HCEC 1CT (cell line): Measurements from ENCODE around the gene PIK3CB.
"Not testable (repeated sequence)": the region's sequence is repeated elsewhere in the genome, so short reads cannot be mapped to it uniquely, and the experiment has no call there.

Source experiments
- DNase-seq: peaks from one replicate; pipeline ENCODE4 v3.0.0-alpha.2; 2017

Gene PIK3CB

DNA sequence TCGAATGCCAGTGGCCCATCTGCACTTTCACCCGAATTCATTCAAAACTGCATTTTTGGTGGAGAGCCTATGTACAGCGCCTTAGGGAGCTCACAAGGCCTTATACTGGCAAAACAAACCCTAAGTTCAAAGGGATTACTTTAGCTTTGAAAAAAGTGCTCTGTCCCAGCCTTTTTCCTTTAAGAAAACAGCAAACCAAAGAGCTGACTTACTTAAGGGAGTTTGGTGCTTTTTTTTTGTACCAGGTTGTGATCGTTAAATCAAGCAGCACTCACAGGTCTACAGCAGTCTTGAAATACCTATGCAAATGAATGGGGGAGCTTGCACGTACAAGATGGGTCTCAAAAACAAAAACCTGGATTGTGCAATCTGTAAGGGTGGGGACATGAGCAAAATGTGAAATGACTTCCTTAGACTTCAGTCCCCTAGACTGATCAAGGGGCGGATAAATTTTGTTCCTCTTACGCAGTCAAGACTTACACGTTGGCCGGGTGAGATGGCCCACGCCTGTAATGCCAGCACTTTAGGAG, 11.6 kb upstream of the PIK3CB start:
- DNase-seq = no peak

DNA sequence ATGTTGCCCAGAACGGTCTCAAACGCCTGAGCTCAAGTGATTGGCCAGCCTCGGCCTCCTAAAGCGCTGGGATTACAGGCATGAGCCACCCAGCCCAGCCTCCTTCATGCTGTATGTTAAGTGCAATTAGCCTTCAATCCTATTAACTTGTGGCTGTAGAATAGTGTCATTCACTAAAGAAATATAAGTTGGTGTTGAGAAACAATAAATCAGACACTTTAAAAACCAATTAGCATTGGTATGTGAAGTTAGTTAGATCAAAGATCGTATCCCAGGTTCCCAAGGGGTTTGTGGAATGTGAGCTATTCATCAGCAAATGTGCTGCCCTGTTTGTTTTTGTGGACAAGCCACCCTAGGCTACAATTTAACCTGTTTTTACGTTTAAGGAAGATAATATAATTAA, 11.0 kb upstream of the PIK3CB start:
- DNase-seq = no peak

DNA sequence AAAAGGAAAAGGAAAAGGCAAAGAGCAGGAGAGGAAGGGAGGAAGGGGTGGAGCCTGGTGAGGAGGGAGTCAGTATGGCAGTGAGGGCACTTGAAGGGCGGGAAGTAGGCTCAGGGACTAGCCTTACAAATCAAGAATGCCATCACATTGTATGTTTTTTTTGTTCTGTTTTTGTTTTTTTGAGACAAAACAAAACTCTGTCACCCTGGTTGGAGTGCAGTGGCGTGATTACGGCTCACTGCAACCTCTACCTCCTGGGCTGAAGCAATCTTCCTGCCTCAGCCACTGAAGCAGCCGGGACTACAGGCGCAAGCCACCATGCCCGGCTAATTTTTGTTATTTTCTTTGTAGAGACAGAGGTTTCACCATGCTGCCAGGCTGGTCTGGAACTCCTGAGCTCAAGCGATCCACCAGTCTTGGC, 10.5 kb upstream of the PIK3CB start:
- DNase-seq = no peak

DNA sequence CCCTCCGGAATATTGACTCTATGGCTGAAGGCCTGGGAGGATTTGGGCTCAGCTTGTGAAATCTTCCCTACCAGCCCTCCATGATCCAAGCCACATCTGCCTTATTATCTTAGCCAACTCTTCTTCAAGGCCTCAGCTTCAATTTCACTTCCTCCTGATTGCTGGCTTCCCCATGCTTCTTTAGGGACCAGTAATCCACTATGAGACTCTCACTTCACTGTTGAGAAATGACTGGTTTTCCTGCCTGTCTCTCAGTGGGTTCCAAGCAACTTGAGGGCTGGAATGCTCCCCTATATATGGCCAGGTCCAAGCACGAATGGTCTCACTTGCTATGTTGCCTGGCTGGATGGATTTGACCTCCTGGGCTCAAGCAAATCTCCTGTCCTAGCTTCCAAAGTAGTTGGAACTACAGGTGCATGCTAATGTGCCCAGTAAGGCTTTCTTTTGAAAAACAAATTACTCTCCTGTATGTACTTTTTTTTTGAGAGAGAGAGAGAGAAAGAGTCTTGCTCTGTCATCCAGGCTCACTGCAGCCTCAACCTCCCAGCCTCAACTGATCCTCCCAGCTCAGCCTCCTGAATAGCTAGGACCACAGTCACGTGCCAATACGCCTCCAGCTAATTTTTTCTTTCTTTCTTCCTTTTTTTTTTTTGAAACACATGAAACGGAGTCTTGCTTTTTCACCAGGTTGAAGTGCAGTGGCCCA, 7.9 kb upstream of the PIK3CB start:
- DNase-seq = no peak

DNA sequence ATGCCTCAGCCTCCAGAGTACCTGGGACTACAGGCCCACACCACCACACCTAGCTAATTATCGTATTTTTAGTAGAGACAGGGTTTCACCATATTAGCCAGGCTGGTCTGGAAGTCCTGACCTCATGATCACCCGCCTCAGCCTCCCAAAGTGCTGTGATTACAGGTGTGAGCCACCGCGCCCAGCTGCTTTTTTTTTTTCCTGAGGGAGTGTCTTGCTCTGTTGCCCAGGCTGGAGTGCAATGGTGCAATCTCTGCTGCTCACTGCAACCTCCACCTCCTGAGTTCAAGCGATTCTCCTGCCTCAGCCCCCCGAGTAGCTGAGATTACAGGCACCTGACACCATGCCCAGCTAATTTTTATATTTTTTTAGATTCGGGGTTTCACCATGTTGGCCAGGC, 3.7 kb upstream of the PIK3CB start:
- not testable (repeated sequence) for DNase-seq

DNA sequence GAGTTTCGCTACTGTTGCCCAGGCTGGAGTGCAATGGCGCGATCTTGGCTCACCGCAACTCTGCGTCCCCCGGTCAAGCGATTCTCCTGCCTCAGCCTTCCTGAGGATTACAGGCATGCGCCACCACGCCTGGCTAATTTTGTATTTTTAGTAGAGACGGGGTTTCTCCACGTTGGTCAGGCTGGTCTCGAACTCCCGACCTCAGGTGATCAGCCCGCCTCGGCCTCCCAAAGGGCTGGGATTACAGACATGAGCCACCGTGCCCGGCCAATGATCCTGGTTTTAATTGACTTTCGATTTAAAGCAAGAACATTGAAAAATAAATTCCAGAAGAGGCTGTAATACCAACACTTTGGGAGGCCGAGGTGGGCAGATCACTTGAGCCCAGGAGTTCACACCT, 1.1 kb upstream of the PIK3CB start:
- DNase-seq = not testable (repeated sequence)

DNA sequence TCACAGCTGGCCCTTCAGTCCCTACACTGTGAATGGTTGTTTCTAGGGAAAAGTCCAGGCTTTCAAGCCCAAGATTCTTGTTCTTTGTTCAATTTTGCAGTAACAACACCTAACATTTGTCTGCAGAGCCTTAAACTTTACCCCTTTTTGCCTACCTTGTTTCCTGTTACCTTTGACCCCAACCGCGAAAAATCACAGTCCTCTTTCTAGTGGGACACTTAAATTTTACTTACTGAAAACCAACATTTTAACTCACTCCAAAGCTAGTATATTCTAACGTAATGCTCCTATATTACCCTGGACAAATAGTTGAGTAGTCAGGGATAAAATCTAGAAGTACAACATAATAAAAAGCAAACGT, 649 bp upstream of the PIK3CB start:
- DNase-seq = no peak

DNA sequence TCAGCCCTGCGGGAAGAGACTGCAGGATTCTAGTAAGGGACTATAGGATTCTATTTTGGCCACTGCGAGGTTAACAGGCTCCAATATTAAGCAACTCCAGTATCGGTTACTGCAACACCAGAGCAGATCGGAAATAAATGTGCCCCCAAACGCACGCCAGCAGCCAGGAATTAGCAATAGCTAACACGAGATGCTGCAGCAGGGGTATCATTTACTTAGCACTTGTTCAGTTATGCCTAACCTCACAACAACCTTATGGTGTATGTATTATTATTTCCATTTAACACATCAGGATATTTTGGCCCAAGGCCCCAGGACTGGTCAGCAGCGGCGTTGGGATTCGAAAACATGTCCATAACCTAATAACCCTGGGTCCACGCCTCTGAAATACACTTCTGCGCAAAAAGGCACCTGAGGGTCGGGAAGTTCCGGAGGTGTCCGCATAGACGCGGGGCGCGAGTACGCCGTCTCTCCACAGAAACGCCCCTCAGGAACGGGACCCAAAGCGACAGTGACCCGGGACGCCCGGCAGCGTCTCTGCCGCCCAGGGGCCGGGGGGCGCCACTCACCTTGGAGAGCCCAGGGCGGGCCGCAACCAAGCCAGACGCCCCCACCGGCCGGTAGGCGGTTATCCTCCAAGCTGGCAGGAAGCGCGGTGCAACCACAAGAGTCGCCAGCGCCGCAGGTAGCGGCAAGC, 681 bp downstream of the PIK3CB start:
- peak; percentile 18 for DNase-seq

DNA sequence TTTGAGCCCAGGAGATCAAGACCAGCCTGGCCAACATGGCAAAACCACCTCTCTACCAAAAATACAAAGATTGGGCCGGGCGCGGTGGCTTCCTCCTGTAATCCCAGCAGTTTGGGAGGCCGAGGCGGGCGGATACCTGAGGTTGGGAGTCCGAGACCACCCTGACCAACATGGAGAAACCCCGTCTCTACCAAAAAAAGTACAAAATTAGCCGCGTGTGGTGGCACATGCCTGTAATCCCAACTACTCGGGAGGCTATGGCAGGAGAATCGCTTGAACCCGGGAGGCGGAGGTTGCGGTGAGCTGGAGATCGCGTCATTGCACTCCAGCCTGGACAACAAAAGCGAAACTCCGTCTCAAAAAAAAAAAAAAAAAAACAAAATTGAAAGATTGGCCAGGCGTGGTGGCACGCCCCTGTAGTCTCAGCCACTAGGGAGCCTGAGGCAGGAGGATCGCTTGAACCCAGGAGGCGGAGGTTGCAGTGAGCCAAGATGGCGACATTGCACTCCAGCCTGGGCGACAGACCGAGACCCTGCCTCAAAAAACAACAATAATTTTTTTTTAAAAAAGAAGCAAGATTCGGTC, 2.2 kb downstream of the PIK3CB start:
- not testable (repeated sequence) for DNase-seq

DNA sequence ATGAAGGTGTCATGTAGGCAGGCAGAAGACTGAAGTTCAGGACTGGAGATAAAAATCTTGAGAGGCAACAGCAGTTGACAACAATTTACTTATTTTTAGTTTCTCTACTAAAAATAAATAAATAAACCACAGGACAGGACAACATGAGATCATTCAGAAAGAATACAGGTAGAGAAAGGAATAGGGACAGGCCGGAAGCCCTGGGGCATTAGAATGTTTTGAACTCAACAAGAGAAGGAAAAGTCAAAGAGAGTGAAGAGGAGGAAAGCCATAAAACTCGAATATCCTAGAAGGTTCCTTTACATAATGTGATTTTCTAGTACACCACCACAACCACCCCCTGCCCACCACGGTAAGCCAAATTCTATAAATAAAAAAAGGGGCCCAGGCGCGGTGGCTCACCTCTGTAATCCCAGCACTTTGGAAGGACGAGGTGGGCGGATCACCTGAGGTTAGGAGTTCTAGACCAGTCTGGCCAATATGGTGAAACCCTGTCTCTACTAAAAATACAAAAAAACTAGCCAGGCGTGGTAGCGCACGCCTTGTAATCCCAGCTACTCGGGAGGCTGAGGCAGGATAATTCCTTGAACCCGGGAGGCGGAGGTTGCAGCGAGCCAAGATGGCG, 4.7 kb downstream of the PIK3CB start:
- no peak for DNase-seq

DNA sequence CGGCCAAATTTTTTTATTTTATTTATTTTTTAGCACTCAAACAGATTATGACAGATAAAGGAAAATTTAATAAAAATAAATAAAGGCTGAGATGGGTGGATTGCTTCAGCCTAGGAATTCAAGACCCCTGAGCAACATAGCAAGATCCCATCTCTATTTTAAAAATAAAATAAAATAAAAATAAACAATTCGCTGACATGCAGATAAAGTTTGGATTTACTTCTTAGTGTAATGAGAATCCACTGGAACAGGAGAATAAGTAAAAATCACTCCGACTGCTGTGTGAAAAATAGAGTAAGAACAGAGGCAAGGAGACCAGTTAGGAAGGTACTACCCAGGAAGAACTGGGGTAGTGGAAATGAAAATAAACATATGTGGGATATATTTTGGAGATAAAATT, 5.6 kb downstream of the PIK3CB start:
- DNase-seq = no peak

DNA sequence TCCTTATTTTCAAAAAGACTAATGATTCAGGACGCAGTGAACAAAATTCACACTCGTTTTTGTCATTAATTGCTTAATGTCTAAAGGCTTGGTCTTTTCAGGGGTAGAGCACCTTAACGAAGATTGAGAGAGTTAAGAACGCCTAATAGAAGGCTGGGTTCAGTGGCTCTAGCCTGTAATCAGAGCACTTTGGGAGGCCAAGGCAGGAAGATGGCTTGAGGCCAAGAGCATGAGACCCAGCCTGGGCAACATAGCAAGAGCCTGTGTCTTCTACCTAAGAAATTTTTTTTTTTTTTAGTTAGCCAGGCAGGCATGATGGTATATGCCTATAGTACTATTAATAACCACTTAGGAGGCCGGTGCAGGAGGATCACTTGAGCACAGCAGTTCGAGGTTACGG, 7.5 kb downstream of the PIK3CB start:
- no peak for DNase-seq

DNA sequence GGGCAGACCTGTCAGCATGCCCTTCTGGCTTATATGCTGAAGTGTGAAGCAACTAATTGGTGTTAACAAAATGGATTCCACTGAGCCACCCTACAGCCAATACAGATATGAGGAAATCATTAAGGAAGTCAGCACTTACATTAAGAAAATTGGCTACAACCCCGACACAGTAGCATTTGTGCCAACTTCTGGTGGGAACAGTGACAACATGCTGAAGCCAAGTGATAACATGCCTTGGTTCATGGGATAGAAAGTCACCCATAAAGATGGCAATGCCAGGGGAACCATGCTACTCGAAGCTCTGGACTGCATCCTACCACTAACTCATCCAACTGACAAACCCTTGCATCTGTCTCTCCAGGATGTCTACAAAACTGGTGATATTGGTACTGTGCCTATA, 9.4 kb downstream of the PIK3CB start:
- DNase-seq = no peak

DNA sequence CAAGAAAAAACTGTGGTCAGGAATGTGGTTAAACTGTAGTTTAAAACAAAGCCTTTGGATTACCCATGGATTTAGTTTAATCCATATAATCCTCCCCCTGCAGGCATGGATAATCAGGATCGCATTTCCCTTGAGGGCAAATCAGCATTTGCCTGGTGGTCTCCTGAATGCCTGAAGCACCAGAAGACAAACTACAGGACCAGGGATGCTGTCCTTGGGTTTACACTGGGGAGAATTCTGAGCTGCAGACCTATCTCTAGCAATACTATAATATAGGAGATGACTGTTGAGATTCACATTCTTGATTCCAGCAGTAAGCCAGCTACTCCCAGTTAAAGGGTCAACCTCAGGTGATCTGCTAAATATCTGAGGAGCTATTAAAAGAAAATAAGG, 10.6 kb downstream of the PIK3CB start:
- no peak for DNase-seq

DNA sequence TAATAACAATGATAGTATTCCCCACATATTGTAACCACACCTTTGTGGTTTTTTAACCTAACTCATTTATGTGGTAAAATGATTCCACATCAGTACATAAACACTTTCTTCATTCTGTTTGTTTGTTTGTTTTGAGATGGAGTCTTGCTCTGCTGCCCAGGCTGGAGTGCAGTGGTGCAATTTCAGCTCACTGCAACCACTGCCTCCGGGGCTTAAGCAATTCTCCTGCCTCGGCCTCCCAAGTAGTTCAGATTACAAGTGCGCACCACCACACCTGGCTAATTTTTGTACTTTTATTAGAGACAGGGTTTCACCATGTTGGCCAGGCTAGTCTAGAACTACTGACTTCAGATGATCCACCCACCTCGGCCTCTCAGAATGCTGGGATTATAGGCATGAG, 14.3 kb downstream of the PIK3CB start:
- not testable (repeated sequence) for DNase-seq

DNA sequence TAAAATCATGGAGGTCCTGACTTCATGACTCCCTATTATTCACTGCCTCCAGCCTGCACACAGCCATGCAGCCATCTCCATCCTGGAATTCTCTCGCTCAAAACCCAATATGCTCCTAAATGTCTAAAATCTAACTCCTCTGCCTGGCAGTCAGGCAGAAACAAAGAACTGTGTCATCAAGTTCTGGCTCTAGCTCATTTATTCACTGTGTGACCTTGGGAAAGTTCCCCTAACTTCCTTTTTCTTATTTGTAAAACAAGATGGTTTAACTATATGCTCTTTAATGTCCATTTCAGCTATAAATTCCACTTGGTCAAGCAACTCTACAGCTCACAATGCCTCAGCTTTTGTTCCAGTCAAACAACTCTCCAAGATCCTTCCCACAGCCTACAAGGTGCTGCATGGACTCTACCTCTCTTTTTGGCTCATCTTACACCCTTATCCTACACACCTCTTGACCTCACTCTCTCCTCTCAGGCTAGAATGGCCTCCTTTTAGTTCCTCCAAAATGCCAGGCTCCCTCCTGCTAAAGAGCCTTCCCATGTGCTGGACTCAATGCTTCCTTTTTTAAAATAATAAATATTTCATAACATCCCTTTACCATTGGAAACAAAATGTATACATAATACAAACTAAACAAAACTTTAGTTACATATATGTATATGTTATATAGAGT, 16.4 kb downstream of the PIK3CB start:
- DNase-seq = no peak

DNA sequence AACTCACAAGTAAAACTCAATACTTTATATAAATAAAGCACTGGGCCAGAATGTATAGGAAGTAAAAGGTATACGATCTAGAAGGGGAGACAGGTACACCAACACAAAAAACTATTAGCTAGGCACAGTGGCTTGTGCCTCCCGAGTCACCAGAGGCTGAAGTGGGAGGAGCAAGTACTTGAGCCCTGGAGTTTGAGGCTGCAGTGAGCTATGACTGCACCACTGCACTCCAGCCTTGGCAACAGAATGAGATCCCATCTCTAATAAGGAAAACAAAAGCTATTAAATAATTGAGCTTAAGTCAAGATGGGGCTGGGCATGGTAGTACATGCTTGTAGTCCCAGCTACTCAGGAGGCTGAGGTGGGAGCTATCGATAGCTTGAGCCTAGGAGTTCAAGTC, 17.0 kb downstream of the PIK3CB start:
- no peak for DNase-seq

DNA sequence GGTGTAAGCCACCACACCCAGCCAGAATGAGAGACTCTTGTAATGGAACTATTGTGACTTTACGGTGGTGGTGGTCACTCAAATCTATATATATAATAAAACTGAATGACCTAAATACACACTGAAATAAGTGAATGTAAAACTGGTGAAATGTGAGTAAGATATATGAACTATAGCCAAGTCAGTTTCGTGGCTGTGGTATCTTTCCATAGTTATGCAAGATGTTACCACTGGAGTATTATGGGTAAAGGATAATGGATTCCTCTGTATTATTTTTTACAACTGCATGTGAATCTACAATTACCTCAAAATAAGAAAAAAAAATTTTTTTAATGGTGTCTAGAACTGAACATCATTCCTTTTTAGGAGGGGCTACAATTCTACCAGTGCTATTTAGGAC, 21.9 kb downstream of the PIK3CB start:
- DNase-seq = peak; percentile 5

DNA sequence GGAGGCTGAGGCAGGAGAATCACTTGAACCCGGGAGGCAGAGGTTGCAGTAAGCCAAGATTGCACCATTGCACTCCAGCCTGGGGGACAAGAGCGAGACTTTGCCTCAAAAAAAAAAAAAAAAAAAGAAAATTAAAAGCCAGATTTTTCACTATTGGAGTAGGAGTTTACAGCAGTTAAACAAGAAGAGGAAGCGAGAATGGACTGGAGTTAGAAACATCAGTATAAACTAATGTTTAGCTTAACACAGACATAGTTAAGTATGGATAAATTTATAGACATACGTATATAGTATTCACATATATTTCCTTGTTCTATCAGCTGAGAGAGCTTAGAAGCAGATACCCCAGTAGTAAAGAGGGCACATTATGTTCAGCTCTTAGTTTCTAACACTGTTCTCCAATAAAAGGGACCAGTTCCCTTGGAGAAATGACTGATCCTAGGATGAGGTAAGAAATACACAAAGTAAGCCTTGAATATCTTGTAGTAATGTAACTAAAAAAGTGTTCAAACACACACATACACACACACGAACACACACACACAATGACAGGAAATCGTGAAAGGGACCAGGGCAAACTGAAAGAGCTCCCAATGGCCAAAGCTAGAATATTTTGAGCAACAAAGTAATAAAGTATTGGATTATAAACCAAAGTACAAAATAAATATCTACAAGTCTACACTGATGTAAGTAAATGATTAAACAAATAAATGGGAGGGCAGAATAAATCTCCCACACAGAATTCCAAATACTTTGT, 25.1 kb downstream of the PIK3CB start:
- DNase-seq = no peak

DNA sequence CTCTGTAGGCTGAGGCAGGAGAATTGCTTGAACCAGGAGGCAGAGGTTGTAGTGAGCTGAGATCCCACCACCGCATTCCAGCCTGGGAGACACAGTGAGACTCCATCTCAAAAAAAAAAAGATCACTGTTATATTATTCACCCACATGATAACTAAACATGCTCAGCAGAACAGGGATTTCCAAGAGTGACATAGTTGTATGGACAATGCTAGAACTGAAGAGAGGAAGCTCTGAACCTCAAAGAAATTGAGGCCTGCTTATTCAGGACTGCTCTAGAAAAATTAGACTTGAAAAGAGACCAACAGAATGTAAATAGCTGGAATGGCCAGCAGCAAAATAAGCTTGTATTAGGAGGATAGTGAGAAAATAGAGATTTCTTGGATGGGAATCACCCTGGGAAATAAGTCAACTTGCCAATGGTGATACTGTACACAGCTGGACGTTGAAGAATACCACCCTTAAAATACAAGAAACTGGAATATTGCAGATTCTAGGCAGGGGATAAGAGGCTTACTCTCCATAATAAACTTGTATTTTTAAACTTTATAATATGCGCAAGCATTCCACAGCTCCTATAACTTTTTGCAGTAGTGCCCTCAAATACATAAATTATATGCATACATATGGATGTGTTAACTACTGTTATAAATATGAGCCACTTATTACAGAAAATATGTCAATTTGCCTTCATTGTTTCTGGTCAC, 28.2 kb downstream of the PIK3CB start:
- no peak for DNase-seq

DNA sequence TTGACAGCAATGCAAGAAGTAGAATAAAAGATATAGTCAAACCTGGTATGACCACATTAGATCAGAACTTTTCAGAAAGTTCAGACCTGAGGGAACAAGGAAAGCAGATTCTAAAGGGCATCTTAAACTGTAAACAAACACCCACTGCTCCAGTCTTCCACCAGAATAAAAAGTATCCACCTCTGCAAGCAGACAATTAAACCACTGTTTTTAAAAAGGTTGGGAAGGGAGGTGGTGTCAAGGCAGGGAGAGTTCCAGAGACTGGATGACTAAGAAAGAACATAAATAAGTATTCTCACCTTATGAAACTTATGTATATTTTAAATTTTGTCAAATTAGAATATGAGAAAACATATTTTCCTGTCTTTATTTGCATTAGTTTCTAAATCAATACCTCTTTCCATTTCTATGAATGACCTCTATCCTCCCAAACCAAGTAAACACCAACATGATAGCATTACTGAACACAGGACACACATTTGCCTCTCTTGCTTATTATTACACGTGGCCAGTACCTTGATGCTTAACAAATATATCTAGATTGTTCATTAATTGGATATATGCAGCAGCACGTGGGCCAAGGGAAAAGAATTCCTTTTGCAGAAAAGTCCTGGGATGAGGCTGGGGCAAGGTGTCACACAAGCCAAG, 31.6 kb downstream of the PIK3CB start:
- no peak for DNase-seq
